ENCODE data around the gene SIRPA.

SIRPA gene

GRCh38 chr20:1953621-1954020 lies 58.4 kb downstream of the SIRPA start:
- TF ChIP-seq ZBTB7A (IDR thresholded peaks at IDR 0.05; ENCODE audit: low read depth) = no peak
- no peak for TF ChIP-seq CREB1 (IDR thresholded peaks at IDR 0.05; ENCODE audit: low read depth)
- TF ChIP-seq TEAD4 (IDR thresholded peaks at IDR 0.05) = no peak
- no peak for TF ChIP-seq EP300 (IDR thresholded peaks at IDR 0.05; ENCODE audit: borderline replicate concordance)

- TF ChIP-seq REST (IDR thresholded peaks at IDR 0.05; ENCODE audit: low read depth) (no peak), ZBTB7A (IDR thresholded peaks at IDR 0.05; ENCODE audit: low read depth) (no peak), CREB1 (IDR thresholded peaks at IDR 0.05; ENCODE audit: low read depth) (no peak), TAF1 (IDR thresholded peaks at IDR 0.05; ENCODE audit: low read depth) (no peak), TCF12 (IDR thresholded peaks at IDR 0.05; ENCODE audit: low read depth) (no peak), EP300 (IDR thresholded peaks at IDR 0.05; ENCODE audit: borderline replicate concordance) (no peak), TEAD4 (IDR thresholded peaks at IDR 0.05) (no peak), CEBPB (IDR thresholded peaks at IDR 0.05) (no peak), YY1 (IDR thresholded peaks at IDR 0.05; ENCODE audit: low read depth) (no peak)
These were observed 60.0 kb downstream of the SIRPA start for GRCh38 chr20:1955217-1955616.

- TF ChIP-seq REST (IDR thresholded peaks at IDR 0.05; ENCODE audit: low read depth) = no peak
These were observed 63.2 kb downstream of the SIRPA start for GRCh38 chr20:1958426-1958825.

GRCh38 chr20:1959156-1959555 lies 63.9 kb downstream of the SIRPA start:
- no peak for TF ChIP-seq NFIC (IDR thresholded peaks at IDR 0.05)
- TF ChIP-seq MAX (IDR thresholded peaks at IDR 0.05) = no peak
- TF ChIP-seq EGR1 (IDR thresholded peaks at IDR 0.05) = no peak
- TF ChIP-seq TCF12 (IDR thresholded peaks at IDR 0.05; ENCODE audit: low read depth) = no peak
- TF ChIP-seq FOXM1 (IDR thresholded peaks at IDR 0.05; ENCODE audit: borderline replicate concordance, low read depth) = no peak
- TF ChIP-seq CREB1 (IDR thresholded peaks at IDR 0.05; ENCODE audit: low read depth) = no peak

GRCh38 chr20:1961374-1961773 lies 66.2 kb downstream of the SIRPA start:
- TF ChIP-seq TAF1 (IDR thresholded peaks at IDR 0.05; ENCODE audit: low read depth) (no peak), USF1 (IDR thresholded peaks at IDR 0.05) (no peak), RAD21 (IDR thresholded peaks at IDR 0.05; ENCODE audit: low read depth) (no peak), FOXM1 (IDR thresholded peaks at IDR 0.05; ENCODE audit: borderline replicate concordance, low read depth) (no peak), TEAD4 (IDR thresholded peaks at IDR 0.05) (no peak), ZBTB7A (IDR thresholded peaks at IDR 0.05; ENCODE audit: low read depth) (no peak), EGR1 (IDR thresholded peaks at IDR 0.05) (no peak), NFIC (IDR thresholded peaks at IDR 0.05) (no peak), CREB1 (IDR thresholded peaks at IDR 0.05; ENCODE audit: low read depth) (no peak), EP300 (IDR thresholded peaks at IDR 0.05; ENCODE audit: borderline replicate concordance) (no peak), TCF12 (IDR thresholded peaks at IDR 0.05; ENCODE audit: low read depth) (no peak), REST (IDR thresholded peaks at IDR 0.05; ENCODE audit: low read depth) (no peak), MAX (IDR thresholded peaks at IDR 0.05) (no peak), CEBPB (IDR thresholded peaks at IDR 0.05) (no peak), YY1 (IDR thresholded peaks at IDR 0.05; ENCODE audit: low read depth) (no peak)

- TF ChIP-seq CREB1 (IDR thresholded peaks at IDR 0.05; ENCODE audit: low read depth) (no peak), TEAD4 (IDR thresholded peaks at IDR 0.05) (no peak), TCF12 (IDR thresholded peaks at IDR 0.05; ENCODE audit: low read depth) (no peak), FOXM1 (IDR thresholded peaks at IDR 0.05; ENCODE audit: borderline replicate concordance, low read depth) (no peak), EP300 (IDR thresholded peaks at IDR 0.05; ENCODE audit: borderline replicate concordance) (no peak), USF1 (IDR thresholded peaks at IDR 0.05) (no peak), EGR1 (IDR thresholded peaks at IDR 0.05) (no peak), YY1 (IDR thresholded peaks at IDR 0.05; ENCODE audit: low read depth) (no peak), TAF1 (IDR thresholded peaks at IDR 0.05; ENCODE audit: low read depth) (no peak), RAD21 (IDR thresholded peaks at IDR 0.05; ENCODE audit: low read depth) (no peak), MAX (IDR thresholded peaks at IDR 0.05) (no peak), ZBTB7A (IDR thresholded peaks at IDR 0.05; ENCODE audit: low read depth) (no peak), NFIC (IDR thresholded peaks at IDR 0.05) (no peak), CEBPB (IDR thresholded peaks at IDR 0.05) (no peak), REST (IDR thresholded peaks at IDR 0.05; ENCODE audit: low read depth) (no peak)
These were observed 68.9 kb downstream of the SIRPA start for GRCh38 chr20:1964061-1964460.
